Measurements from ENCODE around the gene TGFB1.
A peak's percentile ranks its signal among the peaks of the same experiment; 100 is the strongest.
"Not testable (repeated sequence)": the region's sequence is repeated elsewhere in the genome, so short reads cannot be mapped to it uniquely, and the experiment has no call there.

TGFB1 gene

GRCh38 chr19:41353466-41354342 is at the start of gene TGFB1:
Gene TGFB1 (minus strand): TSS chr19:41353922. CDS start chr19:41353044, 878 bp downstream.
- peak; percentile 98 for DNase-seq (ENCODE audit: low spot score)

GRCh38 chr19:41402010-41402409 is 48.3 kb upstream of the TGFB1 start:
- DNase-seq (ENCODE audit: low spot score): no peak

- no peak for DNase-seq (ENCODE audit: low spot score)
Measured at GRCh38 chr19:41401483-41401882, 47.8 kb upstream of the TGFB1 start.

GRCh38 chr19:41399525-41399924 is 45.8 kb upstream of the TGFB1 start:
- DNase-seq (ENCODE audit: low spot score): no peak

GRCh38 chr19:41399091-41399490 is 45.4 kb upstream of the TGFB1 start:
- DNase-seq (ENCODE audit: low spot score): no peak

GRCh38 chr19:41398598-41398997 is 44.9 kb upstream of the TGFB1 start:
- no peak for DNase-seq (ENCODE audit: low spot score)

GRCh38 chr19:41398050-41398418 is 44.3 kb upstream of the TGFB1 start:
- DNase-seq (ENCODE audit: low spot score): no peak

- DNase-seq (ENCODE audit: low spot score): peak; percentile 99
Measured at GRCh38 chr19:41397086-41398049, 43.6 kb upstream of the TGFB1 start, which contains the start of the genes BCKDHA and EXOSC5. Gene BCKDHA (plus strand): TSS chr19:41397818. CDS start chr19:41397828, 10 bp downstream. Gene EXOSC5 (minus strand): TSS chr19:41397359. CDS start chr19:41397328, 31 bp downstream.

- DNase-seq (ENCODE audit: low spot score): no peak
Measured at GRCh38 chr19:41395355-41395754, 41.6 kb upstream of the TGFB1 start.

GRCh38 chr19:41392775-41393174 is 39.1 kb upstream of the TGFB1 start:
- DNase-seq (ENCODE audit: low spot score): no peak

GRCh38 chr19:41391618-41392017 is 37.9 kb upstream of the TGFB1 start:
- no peak for DNase-seq (ENCODE audit: low spot score)

- DNase-seq (ENCODE audit: low spot score): no peak
Measured at GRCh38 chr19:41386442-41386841, 32.7 kb upstream of the TGFB1 start.

GRCh38 chr19:41384351-41384750 is 30.6 kb upstream of the TGFB1 start:
- no peak for DNase-seq (ENCODE audit: low spot score)

- DNase-seq (ENCODE audit: low spot score): not testable (repeated sequence)
Measured at GRCh38 chr19:41381536-41381935, 27.8 kb upstream of the TGFB1 start.

- peak; percentile 57 for DNase-seq (ENCODE audit: low spot score)
Measured at GRCh38 chr19:41377977-41378709, 24.4 kb upstream of the TGFB1 start.

GRCh38 chr19:41376998-41377365 is 23.3 kb upstream of the TGFB1 start:
- DNase-seq (ENCODE audit: low spot score): no peak

GRCh38 chr19:41376241-41376997 is 22.7 kb upstream of the TGFB1 start, which contains the start of gene TMEM91:
Gene TMEM91 (plus strand): TSS chr19:41376533. CDS start chr19:41378310, 1,777 bp downstream.
- no peak for DNase-seq (ENCODE audit: low spot score)

GRCh38 chr19:41373993-41374392 is 20.3 kb upstream of the TGFB1 start:
- no peak for DNase-seq (ENCODE audit: low spot score)

- DNase-seq (ENCODE audit: low spot score): no peak
Measured at GRCh38 chr19:41372501-41372900, 18.8 kb upstream of the TGFB1 start.

- DNase-seq (ENCODE audit: low spot score): no peak
Measured at GRCh38 chr19:41371541-41371940, 17.8 kb upstream of the TGFB1 start.

- not testable (repeated sequence) for DNase-seq (ENCODE audit: low spot score)
Measured at GRCh38 chr19:41371119-41371518, 17.4 kb upstream of the TGFB1 start.
